HUES64 (cell line): Measurements from ENCODE around the gene FAH.

Experiments used
- H3K27ac ChIP-seq: 2 replicates; pipeline ENCODE4 v1.7.0; 2013; ENCODE audit warnings: low read depth, low read length, inconsistent platforms
- H3K27me3 ChIP-seq: 2 replicates; pipeline ENCODE4 v1.6.1; 2013; ENCODE audit warnings: mild to moderate bottlenecking, low read length; ENCODE audit not compliant: insufficient read depth
- H3K36me3 ChIP-seq: 2 replicates; pipeline ENCODE4 v1.6.1; 2013; ENCODE audit warnings: mild to moderate bottlenecking, low read length; ENCODE audit not compliant: insufficient read depth
- H3K4me1 ChIP-seq: 2 replicates; pipeline ENCODE4 v1.6.1; 2013; ENCODE audit warnings: mild to moderate bottlenecking, low read length, moderate library complexity; ENCODE audit not compliant: insufficient read depth
- H3K4me3 ChIP-seq: 2 replicates; pipeline ENCODE4 v1.5.1; 2013; ENCODE audit warnings: mild to moderate bottlenecking, low read length, moderate library complexity
- H3K9ac ChIP-seq: 2 replicates; pipeline ENCODE4 v1.6.1; 2013; ENCODE audit warnings: mild to moderate bottlenecking, low read depth, low read length
- H3K9me3 ChIP-seq: 2 replicates; pipeline ENCODE4 v1.6.1; 2013; ENCODE audit warnings: low read depth, low read length; ENCODE audit not compliant: insufficient read depth
- WGBS: fragments of 150-250, 120-280 bp; methylation state at CpG from one replicate; pipeline ENCODE4 v1.1.7; 2013; ENCODE audit warnings: missing lambda C conversion rate; 5-methylcytosine and 5-hydroxymethylcytosine counted together

Gene FAH

DNA sequence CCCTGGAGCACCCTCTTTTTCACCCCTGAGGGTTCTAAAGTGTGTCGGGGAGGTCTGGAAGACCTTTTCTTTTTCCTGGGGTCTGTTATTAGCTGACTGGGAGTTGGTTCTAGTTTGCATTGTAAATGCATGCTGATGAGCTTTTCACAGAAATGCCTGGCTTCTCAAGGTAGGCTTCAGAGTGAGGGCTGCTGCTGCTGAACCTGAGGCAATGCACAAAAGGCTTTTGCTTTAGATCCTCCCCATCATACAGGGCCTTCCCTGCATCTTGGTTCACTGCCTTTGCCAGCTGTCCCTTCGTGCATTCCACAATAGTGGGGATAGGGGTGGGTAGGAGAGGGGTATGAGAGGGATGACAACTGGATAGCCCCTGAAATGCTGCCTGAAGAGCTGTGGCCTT is 46.6 kb downstream of the FAH start:
- Histone ChIP-seq H3K27me3 (no peaks in the 10 kb centered on the region), H3K9me3 (no peaks in the 10 kb centered on the region), H3K9ac (no peak overlapping the region), H3K27ac (no peak overlapping the region), H3K36me3 (no peaks in the 10 kb centered on the region), H3K4me3 (no peak overlapping the region), H3K4me1 (peaks cover 9% of the 10 kb centered on the region; the same call in 1 of the 2 replicates)
- 21% methylated on average over 2 of the region's 2 CpGs for WGBS

DNA sequence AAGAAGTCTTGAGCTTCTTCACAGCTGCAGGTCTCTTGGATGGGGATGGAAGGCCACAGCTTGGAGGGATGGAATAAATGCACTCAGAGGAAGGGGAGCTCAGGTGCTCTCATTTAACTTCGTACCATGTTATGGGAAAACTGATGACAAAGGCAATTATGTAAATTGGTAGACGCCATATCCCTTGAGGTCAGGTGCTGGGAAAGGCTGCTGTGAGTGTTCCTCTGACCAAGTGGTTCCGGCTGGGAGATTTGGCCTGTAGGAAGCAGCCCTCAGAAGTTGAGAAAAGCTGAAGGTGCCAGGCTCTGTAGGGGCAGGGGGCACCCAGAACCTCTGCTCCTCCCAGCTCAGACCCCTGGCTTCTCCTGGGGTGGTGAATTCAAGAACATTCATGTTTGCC is 47.1 kb downstream of the FAH start:
- no peak overlapping the region for H3K9ac ChIP-seq
- WGBS, result 86% methylated on average over 3 of the region's 3 CpGs
- H3K9me3 ChIP-seq, result no peaks in the 10 kb centered on the region

DNA sequence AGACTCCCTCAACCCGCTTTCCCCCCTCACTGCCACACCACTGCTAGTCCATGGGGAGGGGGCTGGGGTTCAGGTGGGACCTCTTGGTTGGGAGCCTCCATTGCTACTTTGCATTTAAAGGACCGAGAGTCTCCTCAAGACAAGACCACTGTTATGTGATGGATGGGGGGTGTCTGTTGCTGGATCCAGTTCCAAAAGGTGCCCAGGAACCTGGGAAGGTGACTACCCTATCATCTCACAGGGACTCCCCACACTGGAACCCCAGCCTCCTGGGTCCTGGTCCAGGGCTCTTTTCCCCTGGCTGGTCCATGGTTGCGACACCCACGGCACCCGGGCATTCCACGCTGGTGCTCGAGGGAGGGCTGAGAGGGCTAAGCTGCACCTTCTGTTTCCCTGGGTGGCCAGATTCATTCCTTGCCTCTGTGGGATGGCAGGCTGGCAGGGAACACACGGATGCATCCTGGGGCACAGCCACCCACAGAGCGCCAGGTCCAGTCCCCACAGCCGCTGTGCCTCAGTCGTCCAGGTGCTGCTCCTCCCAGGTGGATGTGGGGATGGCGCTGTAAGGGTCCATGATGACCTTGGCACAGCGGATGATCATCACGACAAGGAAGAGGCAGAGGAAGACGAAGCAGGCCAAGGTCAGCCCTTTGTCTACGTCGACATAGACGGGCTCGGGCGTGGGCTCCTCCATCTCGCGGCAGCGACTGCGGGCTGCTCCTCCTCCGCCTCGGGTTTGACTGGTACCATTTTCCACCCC is 48.6 kb downstream of the FAH start:
- Histone ChIP-seq H3K27ac (no peak overlapping the region), H3K4me1 (peaks cover 9% of the 10 kb centered on the region; the same call in 1 of the 2 replicates), H3K9ac (no peak overlapping the region), H3K4me3 (no peak overlapping the region), H3K36me3 (no peaks in the 10 kb centered on the region), H3K27me3 (no peaks in the 10 kb centered on the region), H3K9me3 (no peaks in the 10 kb centered on the region)
- 91% methylated on average over 26 of the region's 26 CpGs for WGBS

More for the DNA sequence above, 47.1 kb downstream of the FAH start:
- peaks cover 9% of the 10 kb centered on the region; the same call in 1 of the 2 replicates for H3K4me1 ChIP-seq
- no peaks in the 10 kb centered on the region for H3K36me3 ChIP-seq
- H3K27me3 ChIP-seq, result no peaks in the 10 kb centered on the region
- no peak overlapping the region for H3K4me3 ChIP-seq
- no peak overlapping the region for H3K27ac ChIP-seq

DNA sequence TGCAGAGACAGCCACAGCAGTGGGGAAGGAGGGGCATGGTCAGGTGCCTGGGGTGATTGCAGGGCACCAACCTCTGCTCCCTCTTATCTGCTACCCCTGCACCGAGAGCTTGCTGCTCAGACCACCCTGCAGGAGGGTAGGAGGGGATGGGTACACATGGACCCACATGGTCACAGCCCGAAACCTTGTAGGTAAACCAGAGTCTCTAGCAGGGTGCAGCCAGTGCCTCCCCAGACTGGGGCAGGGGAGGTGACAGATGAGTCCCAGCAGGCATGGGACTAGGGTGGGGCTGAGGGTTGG is 49.2 kb downstream of the FAH start:
- Histone ChIP-seq H3K9me3 (no peaks in the 10 kb centered on the region), H3K27me3 (no peaks in the 10 kb centered on the region), H3K4me1 (peaks cover 9% of the 10 kb centered on the region; the same call in 1 of the 2 replicates), H3K36me3 (no peaks in the 10 kb centered on the region), H3K27ac (no peak overlapping the region), H3K4me3 (no peak overlapping the region), H3K9ac (no peak overlapping the region)
- 58% methylated on average over 2 of the region's 2 CpGs for WGBS

DNA sequence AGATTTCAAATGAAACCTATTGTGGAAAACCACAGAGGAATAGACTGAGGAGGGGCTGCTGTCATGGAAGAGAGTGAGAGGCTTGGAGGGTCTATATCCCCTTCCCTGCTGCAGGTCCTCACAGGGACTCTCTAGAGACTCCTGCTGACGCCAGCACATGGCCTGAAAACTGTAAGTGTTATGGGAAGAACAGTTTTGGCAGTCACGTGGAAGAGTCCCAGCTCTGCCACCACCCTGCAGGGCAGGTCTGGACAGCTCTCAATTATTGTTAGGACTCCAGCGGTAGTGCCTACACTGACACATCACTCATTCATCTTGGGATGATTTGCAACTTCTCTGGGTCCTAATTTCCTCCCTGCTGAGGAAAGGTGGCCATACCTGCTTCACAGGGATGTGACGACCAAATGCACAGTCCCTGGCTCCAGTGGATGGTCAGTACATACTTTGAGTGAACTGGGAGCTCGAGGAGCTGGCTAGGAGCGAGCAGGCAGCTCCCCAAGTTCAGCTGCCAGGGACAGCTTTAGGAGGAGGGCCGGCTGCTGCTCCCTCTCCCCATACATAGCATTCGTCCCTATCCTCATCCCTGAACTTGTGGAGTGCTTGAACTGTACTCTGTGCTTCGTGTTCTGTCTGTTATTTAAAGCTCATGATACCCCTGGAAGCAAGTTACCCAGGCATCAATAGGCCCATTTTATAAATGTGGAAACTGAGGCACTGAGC is 50.0 kb downstream of the FAH start:
- H3K4me3 ChIP-seq, result no peak overlapping the region
- 74% methylated on average over 9 of the region's 9 CpGs for WGBS
- H3K27me3 ChIP-seq, result no peaks in the 10 kb centered on the region
- H3K36me3 ChIP-seq, result no peaks in the 10 kb centered on the region
- peaks cover 15% of the 10 kb centered on the region; the same call in 1 of the 2 replicates for H3K4me1 ChIP-seq
- no peak overlapping the region for H3K27ac ChIP-seq
- H3K9ac ChIP-seq, result no peak overlapping the region
- H3K9me3 ChIP-seq, result no peaks in the 10 kb centered on the region

DNA sequence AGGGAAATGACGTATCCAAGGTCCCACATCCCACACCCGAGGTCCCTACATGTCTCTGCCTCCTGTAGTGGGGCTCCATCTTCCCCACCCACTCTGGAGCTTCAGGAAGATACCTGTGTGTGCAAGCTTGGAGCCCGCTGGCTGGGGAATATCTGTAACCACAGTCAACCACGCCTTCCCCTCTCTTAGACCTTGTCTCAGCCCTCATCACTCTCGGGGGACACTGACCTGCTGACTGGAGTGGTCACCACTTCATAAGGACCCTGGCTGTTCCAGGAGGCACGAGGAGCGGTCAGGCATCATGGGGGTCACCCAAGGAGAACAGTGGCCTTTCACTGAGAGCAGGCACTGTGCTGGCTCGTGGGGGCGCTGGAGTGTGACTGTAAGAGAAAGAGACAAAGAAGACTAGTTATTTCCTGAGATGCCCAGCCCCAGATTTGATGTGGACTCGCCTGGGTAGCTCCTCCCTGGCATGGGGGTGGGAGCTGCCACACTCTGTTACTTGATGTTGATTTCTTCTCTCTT is 50.6 kb downstream of the FAH start:
- WGBS, result 88% methylated on average over 10 of the region's 10 CpGs

DNA sequence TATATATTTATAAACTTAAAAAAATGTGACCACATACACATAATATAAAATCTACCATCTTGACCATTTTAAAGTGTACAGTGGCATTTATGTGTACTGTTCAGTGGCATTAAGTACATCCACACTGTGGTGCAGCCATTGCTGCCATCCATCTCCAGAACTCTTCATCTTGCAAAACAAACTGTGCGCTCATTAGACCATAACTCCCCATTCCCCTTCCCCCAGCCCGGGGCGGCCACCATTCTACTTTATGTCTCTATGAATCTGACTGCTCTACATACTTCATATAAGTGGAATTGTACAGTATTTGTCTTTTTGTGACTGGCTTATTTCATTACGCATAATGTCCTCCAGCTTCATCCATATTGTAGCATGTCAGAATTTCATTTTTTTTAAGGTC is 51.4 kb downstream of the FAH start:
- Histone ChIP-seq H3K4me3 (no peak overlapping the region), H3K9ac (no peak overlapping the region), H3K36me3 (no peaks in the 10 kb centered on the region), H3K27ac (no peak overlapping the region), H3K27me3 (no peaks in the 10 kb centered on the region), H3K9me3 (no peaks in the 10 kb centered on the region), H3K4me1 (peaks cover 16% of the 10 kb centered on the region; the same call in 1 of the 2 replicates)
- 100% methylated on average over 3 of the region's 4 CpGs for WGBS

More for the DNA sequence above, 50.6 kb downstream of the FAH start:
- Histone ChIP-seq H3K36me3 (no peaks in the 10 kb centered on the region), H3K4me1 (peaks cover 18% of the 10 kb centered on the region; the same call in 1 of the 2 replicates), H3K4me3 (no peak overlapping the region), H3K27me3 (no peaks in the 10 kb centered on the region), H3K9ac (no peak overlapping the region), H3K9me3 (no peaks in the 10 kb centered on the region), H3K27ac (no peak overlapping the region)

DNA sequence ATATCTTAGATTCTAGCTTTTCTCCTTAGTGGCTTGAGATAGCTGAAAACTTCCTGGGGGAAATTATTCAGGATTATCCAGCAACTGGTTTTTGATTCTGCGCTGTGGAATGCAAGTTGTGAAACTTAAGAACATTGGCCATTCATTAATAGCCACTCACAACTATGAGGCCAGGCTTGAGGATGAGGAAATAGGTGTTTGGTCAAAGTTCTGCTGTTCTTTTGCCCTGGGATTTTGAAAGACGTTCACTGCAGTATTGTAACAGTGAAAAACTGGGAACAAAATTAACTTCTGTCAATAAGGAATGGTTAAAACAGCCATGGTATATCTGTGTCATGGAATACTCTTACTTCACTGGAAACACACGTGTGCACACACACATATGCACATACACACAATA is 55.1 kb downstream of the FAH start:
- peaks cover 12% of the 10 kb centered on the region; the same call in 1 of the 2 replicates for H3K4me1 ChIP-seq
- no peaks in the 10 kb centered on the region for H3K9me3 ChIP-seq
- H3K4me3 ChIP-seq, result no peak overlapping the region
- 92% methylated on average over 2 of the region's 3 CpGs for WGBS
- H3K27ac ChIP-seq, result no peak overlapping the region
- H3K9ac ChIP-seq, result no peak overlapping the region
- no peaks in the 10 kb centered on the region for H3K27me3 ChIP-seq
- no peaks in the 10 kb centered on the region for H3K36me3 ChIP-seq

DNA sequence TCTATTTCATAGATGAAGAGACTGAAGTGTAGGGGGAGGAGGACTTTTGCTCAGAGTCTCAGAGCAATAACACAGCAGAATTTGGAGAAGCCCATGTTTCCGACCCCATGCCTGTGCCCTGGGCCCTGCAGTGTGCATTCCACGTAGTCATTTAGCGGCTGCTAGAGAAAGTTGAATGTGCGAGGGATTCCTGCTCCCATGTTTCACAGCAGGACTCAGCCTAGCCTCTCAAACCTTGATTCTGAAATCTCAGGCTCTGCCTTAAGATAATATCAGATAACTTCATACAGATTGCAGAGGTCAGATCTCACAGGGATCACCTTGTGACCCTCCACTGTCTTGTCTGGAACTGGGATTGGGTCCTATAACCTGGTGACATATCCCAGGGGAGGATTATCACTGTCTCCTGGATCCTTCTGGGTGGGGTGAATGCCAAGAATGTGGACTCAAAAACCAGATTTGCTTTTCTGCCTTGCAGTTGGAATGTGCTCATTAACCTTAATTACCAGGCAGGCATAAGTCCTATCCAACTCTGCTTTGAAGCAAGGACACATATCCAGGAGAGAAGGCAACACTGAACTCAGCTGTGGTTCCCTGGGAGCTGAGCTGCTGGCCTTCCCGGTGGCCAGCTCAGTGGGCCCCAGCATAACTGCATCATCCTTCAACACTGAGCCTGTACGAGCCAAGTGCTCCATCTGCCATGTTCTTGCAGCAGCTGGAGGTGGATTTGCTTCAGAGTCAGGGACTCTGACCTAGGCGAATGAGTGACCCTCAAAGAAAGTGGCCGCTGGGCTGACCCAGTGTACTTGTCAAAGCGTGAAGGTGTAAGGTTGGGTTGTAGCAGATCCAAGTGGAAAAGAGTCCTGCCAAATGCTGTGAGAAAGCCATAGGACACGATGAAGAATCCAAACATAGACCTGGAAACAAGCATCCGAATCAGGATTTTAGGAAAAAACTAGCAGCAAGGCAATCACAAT is 56.2 kb downstream of the FAH start:
- Histone ChIP-seq H3K27me3 (no peaks in the 10 kb centered on the region), H3K9me3 (no peaks in the 10 kb centered on the region), H3K27ac (no peak overlapping the region), H3K4me1 (peaks cover 12% of the 10 kb centered on the region; the same call in 1 of the 2 replicates), H3K4me3 (no peak overlapping the region), H3K36me3 (no peaks in the 10 kb centered on the region), H3K9ac (no peak overlapping the region)
- WGBS, result 92% methylated on average over 11 of the region's 11 CpGs

DNA sequence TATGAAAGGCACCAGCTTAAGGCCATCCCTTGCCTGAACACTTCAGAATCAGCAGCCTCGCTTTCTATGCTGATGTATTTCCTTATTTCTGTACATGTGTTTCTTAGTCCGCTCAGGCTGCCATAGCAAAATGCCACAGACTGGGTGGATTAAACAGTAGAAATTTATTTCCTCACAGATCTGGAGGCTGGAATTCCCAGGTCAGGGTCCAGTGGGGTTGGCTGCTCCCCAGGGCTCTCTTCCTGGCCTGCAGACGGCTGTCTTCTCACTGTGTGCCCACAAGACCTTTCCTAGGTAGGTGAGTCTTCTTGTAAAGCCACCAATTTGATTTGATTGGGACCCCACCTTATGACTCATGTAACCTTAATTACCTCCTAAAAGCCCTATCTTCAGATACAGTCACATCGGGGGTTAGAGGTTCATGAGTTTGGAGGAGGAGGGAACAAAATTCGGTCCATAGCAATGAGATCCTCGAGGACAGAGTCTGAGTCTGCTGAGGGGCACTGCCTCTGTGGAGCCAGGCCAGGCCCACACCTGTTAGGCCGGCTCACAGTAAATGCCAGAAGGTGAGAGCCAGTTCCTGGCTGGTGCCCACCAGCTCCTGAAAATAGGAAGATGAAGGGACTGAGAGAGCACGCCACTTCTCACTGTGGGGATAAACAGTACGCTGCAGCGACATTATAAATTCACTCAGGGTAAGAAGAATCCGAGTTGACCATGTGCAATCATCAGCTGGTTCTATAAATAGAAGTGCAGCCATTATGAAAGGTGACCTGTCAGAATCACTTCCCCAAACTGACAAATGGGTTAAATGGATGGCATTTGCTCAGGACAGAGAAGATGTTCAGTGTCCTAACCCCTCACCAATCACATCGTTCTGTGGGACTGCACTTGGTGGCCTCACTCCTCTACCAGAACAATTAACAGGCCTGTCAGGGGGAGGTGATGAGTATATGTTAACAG is 58.1 kb downstream of the FAH start:
- H3K4me1 ChIP-seq, result peaks cover 12% of the 10 kb centered on the region; the same call in 1 of the 2 replicates
- no peaks in the 10 kb centered on the region for H3K27me3 ChIP-seq
- H3K27ac ChIP-seq, result no peak overlapping the region
- no peak overlapping the region for H3K4me3 ChIP-seq
- 89% methylated on average over 11 of the region's 12 CpGs for WGBS
- H3K9ac ChIP-seq, result no peak overlapping the region
- no peaks in the 10 kb centered on the region for H3K36me3 ChIP-seq
- H3K9me3 ChIP-seq, result no peaks in the 10 kb centered on the region
